Tibial nerve (tissue), 3 donors: ENCODE measurements around the gene TTC39A.

ENCODE experiments used
- POLR2A ChIP-seq, 2 donors: fragments of 450-650 bp; IDR thresholded peaks; one replicate each; pipeline ENCODE4 v1.6.1; 2017; ENCODE audit warnings: antibody characterized with exemption in 2 of 2, mild to moderate bottlenecking in 2 of 2, moderate library complexity in 2 of 2
- TF ChIP-seq, protein P1 (sequence below), 5 experiments: fragments of 200-600 bp in 3 of 5; fragments of 450-650 bp in 2 of 5; sonication (generic) in 3 of 5; IDR thresholded peaks; one replicate each; pipeline ENCODE4 v1.5.1; 2016 to 2019; ENCODE audit warnings: antibody characterized with exemption in 5 of 5, mild to moderate bottlenecking in 3 of 5, moderate library complexity in 2 of 5

DNA sequence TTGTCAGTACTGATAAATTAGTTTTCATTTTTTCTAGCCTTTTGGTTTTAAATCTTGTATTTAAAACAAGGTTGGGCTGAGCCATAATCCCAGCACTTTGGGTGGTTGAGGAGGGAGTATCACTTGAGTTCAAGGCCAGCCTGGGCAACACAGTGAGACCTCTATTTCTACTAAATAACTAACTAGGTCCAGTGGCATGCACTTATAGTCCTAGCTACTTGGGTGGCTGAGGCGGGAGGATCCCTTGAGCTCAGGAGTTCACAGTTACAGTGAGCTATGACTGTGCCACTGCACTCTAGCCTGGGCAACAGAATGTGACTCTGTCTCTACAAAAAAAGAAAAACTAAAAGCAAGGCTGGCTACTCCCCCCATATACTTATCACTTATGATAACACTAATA lies 21.5 kb upstream of the TTC39A start:
- TF ChIP-seq, protein P1, sequence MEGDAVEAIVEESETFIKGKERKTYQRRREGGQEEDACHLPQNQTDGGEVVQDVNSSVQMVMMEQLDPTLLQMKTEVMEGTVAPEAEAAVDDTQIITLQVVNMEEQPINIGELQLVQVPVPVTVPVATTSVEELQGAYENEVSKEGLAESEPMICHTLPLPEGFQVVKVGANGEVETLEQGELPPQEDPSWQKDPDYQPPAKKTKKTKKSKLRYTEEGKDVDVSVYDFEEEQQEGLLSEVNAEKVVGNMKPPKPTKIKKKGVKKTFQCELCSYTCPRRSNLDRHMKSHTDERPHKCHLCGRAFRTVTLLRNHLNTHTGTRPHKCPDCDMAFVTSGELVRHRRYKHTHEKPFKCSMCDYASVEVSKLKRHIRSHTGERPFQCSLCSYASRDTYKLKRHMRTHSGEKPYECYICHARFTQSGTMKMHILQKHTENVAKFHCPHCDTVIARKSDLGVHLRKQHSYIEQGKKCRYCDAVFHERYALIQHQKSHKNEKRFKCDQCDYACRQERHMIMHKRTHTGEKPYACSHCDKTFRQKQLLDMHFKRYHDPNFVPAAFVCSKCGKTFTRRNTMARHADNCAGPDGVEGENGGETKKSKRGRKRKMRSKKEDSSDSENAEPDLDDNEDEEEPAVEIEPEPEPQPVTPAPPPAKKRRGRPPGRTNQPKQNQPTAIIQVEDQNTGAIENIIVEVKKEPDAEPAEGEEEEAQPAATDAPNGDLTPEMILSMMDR (IDR thresholded peaks at IDR 0.05), result no peak
- no peak for TF ChIP-seq POLR2A (IDR thresholded peaks at IDR 0.05)
